HG03039 (cell line): Measurements from ENCODE around the gene SHB.
"Not testable (repeated sequence)": the region's sequence is repeated elsewhere in the genome, so short reads cannot be mapped to it uniquely, and the experiment has no call there.

ENCODE experiments used
- ATAC-seq: cut with Tn5 transposase; IDR thresholded peaks from one replicate; pipeline ENCODE4 v1.9.1; 2021; ENCODE audit warnings: mild to moderate bottlenecking, moderate library complexity; ENCODE audit not compliant: unreplicated experiment

Gene SHB

DNA sequence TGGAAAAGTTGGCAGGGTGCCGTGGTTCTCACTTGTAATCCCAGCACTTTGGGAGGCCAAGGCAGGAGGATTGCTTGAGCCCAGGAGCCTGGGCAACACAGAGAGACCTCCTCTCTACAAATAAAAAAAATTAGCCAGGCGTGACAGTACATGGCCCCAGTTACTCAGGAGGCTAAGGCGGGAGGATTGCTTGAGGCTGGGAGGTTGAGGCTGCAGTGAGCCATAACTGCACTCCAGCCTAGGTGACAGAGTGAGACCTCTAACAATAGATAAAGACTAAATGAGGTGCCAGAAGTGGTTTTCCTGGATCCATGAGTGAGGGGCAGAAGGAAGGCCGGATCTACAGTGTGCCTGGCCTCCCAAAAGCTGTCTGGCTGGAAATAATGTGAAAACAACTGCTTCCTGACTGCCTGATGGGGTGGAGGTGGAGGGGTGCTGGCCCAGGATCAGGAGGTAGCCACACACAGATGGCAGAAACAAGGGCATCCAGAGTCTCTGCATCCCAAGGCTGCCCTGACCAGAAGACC is 4.1 kb downstream of the SHB start:
- no peak for ATAC-seq

DNA sequence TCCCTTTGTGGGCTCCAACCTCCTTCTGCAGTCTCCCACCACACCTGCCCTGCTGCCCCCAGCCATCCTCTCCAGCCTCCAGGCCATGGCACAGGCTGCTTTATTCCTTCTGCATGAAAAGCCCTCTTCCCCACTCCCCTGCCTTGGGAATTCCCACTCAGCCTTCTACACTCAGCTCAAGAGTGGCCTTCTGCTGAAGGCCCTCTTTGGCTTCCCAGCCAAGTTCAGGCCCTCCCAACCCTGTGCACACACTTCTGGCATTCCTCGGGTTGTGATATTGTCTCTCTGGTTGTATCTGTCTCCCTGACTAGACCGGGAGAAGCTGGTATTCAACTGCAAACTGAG is 5.7 kb downstream of the SHB start:
- ATAC-seq, result no peak

DNA sequence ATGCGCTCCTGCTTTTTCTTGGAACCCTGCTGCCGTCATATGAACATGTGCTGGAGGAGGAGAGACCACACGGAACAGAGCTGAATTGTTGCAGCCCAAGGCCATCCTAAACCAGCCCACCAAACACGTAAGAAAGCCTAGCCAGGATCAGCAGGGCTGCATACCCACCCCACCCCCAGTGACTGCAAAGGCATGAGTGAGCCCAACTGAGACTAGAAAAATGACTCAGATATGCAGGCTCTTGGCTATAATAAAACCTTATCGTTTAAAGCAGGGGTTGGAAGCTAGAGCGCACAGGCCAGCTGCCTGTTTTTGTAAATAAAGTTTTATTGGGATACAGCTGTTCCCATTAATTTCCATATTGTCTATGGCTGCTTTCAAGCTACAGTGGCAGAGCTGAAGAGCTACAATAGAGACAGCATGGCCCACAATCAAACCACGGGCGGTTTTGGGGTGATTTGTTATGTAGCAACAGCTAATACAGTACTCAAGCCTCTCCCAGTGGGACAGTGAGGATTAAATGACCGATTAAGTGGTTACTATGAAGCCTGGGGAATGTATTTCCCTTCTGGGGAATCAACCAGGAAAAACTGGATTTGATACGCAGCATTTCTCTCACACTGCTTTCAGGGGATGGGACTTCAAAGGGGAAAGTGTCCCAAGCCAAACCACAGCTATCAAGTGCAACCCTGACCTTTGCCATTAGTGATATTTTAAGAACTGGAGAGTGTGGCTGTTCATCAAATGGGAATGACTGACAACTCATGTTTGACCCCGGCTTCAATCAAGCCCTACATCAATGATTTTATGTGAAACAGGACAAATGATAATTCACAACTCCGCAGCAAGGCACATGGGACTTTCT is 6.3 kb downstream of the SHB start:
- ATAC-seq, result no peak

DNA sequence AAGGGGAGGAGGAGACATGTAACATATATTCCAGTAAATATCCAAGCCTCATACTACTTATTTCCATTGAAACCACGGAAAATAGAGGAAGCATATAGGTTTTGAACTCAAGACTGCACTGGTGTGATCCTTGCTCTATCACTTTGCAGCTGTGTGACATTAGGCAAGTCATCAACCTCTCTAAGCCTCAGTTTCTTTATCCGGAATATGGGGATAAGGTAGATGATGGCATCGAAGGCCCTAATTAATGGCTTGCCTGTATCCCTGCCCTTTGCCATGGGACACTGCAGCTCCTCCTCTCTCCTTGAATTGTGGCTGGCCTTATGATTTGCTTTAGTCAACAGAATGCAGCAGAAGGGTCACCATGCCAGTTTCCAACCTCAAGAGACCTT is 6.9 kb downstream of the SHB start:
- ATAC-seq, result no peak

DNA sequence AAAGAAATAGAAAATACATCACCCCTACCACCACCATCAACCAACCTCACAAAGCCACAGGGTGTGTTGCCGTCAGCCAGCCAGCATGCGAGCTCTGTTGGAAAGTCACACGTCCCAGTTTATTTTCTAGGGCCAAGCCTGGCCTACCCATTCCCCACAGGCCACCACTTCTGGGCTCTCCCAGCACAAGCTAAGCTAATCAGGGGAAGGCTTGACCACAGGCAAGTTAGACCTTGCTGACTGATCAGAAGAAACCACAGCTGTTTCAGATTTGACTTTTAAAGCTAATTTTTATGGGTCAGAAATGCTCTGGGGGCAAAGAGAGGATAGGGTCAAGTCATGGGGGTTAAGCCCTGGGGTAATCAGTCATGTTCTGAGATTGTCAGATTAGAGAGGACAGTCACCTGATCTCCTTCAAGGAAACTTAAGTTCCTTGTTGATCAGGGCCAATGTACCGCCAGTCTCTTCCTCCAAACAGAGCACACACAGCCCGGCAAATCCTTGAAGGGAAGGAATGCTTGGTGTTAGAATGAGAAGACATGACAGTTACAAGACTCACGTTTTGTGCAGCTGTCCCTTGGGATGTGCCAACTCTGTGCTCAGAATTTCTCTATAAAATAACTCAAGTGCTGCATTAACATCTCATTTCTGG is 7.6 kb downstream of the SHB start:
- peak; percentile 65 for ATAC-seq

DNA sequence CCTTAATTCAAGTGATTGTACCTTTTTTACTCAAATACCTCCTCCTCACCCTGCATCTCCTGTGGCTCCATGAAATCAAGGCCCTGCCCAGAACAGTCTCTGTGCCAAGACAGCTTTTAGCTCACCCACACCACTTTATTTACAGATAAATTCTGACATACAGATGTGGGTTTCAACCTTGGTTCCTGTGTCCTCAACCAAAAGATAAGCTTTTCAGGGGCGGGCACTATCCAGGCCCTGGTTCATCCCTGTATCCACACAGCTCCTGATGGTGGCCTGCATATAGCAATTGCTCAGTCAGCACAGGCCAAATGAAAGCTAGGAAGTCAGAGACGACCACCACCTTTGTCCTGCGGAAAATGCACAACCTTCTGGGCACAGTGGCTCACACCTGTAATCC is 8.3 kb downstream of the SHB start:
- ATAC-seq, result no peak

DNA sequence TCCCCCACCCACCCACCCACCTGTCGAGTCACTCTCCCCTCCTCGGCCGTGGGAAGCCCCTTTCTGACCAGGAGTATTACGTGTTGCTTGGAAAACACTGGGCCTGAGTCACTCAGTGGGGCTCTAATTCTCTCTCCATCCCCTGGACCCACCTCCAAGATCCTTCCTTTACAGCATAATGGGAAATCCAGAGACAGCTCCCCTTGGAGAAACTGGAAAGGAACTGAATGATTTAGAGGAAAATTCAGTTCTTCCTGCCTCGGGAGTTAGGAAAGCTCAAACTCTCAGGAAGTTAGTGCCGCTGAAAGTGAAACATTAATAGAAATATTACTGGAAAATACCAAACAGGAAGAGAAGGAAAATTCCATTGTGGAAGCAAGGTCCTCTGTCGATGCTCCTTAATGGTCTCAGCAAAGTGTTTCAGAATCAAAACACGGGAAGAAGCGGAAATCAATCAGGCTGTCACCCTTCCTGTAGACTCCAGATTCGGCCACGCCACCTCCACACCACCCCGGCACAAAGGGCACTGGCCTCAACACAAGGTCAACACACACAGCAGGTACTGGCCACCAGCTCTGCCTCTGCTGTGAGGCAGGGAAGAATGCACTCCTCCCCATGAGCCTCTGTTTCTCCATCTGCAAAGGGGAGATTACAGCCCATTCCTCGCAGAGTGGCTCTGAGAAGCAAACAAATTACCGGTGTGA is 9.6 kb downstream of the SHB start:
- ATAC-seq, result no peak

DNA sequence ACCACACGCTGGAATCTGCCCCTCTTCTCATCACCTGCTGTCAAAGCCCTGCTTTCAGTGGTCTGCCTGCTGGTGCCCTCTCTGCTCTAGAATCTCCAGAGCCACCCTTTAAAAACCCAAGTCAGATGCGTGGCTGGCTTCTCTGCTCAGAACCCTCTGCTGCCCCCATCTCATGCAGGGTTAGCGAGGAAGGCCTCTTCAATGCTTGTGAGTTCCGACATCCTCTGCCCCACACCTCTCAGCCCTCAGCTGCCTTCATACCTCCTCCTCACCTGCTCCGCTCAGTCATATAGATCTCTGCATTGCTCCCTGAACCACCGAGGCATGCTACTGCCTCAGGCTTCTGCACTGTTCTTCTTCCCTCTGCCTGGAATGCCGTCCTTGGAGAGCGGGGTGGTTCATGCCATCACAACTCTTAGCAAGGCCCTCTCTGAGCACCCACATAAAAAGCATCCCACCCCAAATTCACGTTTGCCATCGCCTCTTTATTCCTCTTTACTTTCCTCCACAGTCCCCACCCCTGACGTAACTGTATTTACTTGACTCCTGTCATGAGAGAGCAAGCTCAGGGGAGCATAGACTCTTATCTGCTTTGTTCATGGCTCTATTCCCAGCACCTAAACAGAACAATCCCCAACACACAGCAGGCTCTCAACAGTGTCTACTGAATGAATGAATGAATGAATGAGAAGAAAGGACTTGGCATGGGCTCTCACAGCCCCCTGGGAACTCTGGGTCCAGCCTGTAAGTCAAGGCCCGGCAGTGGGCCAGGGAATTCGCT is 10.4 kb downstream of the SHB start:
- no peak for ATAC-seq

DNA sequence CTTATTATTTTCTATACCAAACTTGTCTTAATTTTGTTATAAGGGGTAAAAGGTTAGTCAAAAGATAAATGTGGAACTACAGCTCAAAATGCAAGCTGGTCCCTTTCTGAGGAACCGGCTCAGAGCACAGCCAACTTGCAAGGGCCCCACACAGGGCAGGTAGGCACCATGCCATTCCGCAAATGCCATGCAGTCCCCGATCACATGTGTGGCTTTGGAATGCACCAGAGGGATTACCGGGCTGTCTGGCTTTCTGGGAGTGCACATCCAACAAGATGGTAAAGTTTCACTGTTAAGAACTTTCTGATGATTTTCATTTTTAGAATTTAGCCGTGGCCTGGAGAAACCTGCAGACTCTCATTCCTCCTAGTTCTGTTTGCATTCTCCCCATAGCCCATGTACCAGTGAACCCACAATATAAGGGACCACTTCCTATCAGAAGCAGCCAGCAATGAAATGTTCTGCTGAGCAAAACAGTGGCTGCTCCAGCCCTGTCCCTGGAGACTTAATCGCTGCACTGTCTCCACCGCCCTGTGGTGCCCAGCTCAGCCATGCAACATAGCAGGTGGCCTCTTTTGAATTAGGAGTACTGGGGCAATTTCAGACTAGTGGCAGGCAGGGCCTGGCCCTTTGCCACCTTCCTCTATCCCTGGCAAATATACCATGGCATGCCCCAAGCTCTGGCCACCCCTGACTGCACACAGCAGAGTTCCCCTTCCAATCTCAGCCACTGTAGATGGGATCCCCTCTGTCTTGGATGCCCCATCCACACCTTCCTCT is 11.4 kb downstream of the SHB start:
- ATAC-seq, result no peak

DNA sequence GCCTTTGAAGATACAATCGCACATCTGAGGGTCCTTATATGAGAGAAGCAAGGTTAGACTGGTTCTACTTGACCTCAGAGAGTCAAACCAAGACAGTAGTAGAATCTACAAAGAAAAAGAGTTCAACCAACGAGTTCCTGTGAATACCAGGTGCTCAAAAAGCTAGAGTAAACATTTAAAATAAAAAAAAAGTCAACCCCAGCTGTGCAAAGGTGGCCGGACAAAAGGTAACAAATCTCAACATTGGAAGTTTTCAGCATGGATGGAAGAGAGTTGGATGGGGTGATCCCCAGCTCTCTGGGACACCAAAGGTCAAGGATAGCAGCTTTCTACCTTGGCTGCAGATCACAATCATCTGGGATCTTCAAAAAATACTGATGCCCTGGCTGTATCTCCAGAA is 14.4 kb downstream of the SHB start:
- no peak for ATAC-seq

DNA sequence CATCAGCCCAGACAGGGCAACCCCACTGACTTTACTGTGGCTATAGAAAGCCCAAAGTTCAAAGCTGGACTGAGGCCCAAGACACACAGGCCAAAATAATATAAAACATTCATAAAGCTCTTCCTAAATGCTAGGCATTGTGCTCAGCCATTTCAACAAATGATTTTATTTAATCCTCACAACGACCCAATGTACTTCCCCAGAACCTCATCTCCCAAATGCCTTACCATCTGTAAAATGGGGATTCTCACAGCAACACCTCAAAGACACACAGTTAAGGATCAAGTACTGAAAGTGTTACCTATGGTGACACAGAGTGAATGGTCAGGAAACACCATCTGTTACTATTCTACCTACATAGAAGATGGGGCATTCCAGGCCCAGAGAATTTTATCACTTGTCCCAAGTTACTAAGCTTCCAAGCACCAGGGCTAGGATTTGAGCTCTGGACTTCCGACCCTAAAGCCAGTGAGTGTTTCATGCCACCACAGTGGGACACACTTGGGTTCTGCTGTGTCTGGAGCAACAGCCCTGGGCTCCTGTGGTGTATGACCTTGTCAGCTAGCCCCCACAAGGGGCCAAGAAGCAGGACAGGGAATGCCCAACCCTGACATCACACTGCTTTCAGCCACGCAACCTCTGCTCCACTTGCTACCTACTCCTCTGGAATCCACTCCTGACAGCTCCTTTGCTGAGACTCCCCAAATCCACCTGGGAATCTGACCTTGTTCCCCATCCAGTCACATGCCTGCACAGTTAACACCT is 15.1 kb downstream of the SHB start:
- ATAC-seq, result no peak

DNA sequence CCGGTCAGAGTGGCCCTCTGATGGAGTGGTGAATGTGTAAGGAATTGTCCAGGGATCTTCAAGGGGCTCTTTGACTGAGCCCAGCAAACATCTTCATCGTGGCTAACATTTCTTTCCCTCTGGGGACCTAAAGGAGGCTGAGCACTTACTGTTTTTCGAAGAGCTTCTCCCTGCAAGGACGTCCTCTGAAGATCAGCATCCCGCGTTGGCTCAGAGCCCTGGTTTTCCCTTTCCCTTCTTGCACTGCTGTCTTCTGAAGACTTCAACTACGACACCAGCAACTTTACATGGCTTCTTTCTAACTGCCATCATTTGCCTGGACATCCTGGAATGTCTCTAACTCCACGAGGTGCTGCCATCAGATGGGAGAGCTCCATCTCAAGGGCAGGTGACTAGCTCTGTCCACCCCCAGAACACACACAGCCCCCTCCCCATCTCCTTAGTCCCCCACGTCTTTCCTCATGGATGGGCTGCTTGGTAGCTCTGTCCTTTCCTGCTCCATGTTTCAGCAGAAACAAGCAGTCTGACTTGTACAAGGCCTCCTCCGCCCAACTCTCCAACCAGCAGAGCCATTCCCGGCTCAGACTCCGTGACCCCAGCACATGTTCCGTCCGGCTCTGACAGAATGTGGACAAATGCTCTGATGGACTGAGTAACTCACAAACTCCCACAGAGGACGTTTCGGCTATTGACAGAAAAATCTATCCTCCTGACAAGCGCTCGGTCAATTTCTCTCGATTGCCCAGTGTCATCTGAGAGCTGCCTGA is 17.1 kb downstream of the SHB start:
- ATAC-seq, result no peak

DNA sequence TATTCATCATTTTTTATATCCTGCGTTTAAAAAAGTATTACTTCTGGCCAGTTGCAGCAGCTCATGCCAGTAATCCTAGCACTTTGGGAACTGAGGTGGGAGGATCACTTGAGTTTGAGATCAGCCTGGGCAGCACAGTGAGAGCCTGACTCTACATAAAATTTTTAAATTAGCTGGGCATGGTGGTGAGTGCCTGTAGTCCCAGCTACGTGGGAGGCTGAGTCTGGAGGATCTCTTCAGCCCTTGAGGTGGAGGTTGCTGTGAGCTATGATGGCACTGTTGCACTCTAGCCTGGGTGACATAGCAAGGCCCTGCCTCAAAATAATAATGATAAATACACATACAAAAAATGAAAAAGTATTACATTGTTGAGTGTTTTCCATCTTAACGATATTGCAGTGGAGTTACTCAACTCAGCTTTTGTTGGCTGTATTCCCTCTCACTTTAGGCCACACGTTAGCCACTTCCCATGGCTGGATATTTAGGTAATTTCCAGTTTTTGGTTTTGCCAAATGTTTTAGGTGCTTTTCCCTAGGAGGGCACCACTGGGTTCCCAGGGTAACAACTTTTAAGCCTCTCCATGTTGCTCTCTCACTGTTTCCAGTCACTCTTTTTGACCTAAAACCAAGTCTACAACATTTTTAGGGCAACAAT is 20.6 kb downstream of the SHB start:
- ATAC-seq, result no peak

DNA sequence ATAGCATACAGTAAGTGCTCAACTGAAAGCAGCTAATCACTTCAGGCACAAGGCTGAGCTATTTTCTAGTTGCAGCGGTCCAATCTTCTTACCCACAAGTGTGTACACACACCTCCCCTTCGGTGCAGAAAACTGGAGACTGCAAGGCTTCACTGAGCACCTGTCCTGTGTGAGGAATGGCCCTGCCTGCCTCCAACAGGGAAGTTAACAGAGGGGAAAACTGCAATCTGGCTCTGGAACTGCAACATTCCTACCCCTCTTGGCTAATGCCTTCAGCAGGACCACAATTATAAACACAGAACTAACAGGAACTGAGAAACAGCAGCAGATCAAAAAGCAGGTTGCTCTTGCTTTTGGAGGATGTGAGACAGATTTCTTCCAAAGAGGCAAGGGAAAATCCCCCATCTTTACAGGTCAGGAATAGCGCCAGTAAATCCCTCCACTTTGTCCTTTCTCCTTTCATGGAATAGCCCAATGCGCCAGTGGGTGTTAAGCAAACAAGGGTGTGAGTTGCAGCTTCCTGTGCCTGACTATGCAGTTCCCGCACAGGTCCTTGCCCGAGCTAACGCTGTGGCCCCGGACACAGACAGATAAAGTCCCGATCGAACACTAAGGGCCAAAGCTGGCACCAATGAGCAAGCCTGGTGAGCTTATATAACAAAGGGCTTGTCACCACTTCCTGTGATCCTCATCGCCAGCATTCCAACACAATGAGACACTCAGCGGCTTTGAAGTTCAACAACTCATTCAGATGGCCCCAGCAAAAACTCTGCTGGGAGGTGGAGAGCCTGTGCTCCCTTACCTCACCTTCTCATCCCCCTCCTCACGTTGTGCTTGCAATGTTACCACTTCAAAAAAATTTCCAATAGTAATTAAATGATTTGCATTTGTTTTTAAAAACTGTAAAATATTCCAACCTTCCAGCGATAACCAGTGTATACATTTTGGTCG is 21.5 kb downstream of the SHB start:
- ATAC-seq, result no peak

DNA sequence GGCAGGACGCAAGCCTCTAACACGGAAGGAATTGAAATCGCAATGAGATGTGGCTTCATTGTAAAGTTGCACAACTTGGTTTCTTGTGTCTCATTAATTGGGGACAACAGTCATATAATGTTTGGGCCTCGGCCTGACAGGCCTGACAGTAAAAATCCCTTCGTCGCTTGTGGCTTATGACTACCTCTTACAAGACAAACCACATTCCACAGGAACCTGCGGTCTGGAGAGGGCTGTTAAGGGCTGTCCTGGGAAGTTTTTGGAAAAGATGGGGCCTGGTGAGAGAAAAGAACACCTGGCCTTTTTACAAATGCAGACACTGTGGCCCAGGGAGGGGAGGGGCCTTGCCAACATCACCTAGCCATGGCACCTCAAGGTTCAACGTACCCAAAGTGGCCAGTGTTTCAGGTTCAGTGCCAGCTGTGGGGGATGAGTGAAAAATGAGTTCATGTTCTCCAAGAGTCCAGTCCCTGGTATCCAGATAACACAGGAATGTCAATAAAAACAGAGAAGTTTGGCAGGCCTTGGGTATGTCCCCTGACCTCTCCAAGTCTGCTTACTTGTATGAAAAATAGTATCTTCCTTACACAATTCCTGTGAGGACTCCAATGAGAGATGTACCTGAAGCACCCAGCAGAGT is 22.2 kb downstream of the SHB start:
- no peak for ATAC-seq

DNA sequence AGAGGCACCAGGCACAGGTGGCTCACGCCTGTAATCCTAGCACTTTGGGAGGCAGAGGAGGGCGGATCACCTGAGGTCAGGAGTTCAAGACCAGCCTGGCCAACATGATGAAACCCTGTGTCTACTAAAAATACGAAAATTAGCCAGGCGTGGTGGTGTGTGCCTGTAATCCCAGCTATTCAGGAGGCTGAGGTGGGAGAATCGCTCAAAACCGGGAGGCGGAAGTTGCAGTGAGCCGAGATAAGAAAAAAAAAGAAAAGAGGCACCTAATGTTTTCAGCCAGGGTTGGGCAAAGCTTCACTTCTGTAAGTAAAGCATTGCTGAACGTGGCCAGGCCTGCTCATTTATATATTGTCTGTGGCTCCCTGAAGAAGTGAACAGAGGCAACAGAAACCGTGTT is 23.1 kb downstream of the SHB start:
- not testable (repeated sequence) for ATAC-seq

DNA sequence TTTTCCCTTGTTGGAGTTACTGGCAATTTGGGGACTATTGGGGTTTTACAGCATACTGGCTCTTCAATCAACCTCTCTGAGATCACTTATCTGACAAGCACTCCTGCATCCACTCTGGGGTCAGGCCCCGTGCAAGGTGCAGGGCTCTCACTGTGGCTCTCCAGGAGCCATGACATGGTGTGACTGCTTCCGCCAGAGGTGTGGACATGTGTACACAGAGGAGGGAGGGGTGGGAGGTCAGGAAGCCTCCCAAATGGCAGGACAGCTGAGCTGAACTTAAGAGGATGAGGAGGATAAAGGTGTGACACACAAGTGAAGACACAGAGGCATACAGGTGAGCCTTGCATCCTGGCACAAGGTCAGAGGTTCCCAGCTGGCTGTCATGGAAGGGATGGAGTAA is 24.3 kb downstream of the SHB start:
- ATAC-seq, result no peak
